ENCODE measurements around the gene PEX11A.

Gene PEX11A

DNA sequence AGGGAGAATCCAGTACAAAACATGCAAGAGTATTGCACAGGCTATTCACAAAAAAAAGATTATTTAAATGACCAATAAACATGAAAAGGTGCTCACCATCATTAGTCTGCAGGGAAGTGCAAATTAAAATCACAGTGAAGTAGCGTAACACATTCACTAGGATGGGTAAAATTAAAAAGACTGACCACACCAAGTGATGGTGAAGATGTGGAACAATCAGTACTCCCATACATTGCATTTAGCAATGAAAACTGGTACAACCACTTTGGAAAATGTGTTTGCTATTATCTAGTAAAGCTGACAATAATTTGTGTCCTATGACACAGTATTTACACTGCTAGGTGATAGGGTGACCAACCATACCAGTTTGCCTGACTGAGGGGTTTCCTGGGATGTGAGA, 34.1 kb upstream of the PEX11A start:
- Histone ChIP-seq H3K9ac (ENCODE audit: insufficient read length, low read depth) (no peak overlapping the region), H3K4me3 (ENCODE audit: insufficient read length, low read depth) (no peak overlapping the region), H3K36me3 (ENCODE audit: insufficient read depth, insufficient read length, low read length) (no peaks in the 10 kb centered on the region), H3K4me1 (ENCODE audit: insufficient read depth, insufficient read length) (no peaks in the 10 kb centered on the region), H3K27me3 (ENCODE audit: insufficient read depth, insufficient read length) (no peaks in the 10 kb centered on the region), H3K9me3 (ENCODE audit: insufficient read depth, low read length) (peaks cover 9% of the 10 kb centered on the region; the same call in 1 of the 2 replicates)
- DNase-seq (ENCODE audit: low read depth, low spot score), result no peak
- no peak for TF ChIP-seq YY1 (IDR thresholded peaks at IDR 0.05; ENCODE audit: insufficient read depth, insufficient read length)
- no peak for TF ChIP-seq ZNF274 (IDR thresholded peaks at IDR 0.05; ENCODE audit: low read depth, low read length)
- no peak for TF ChIP-seq SUZ12 (IDR thresholded peaks at IDR 0.05; ENCODE audit: extremely low read depth, insufficient read depth, insufficient read length)

DNA sequence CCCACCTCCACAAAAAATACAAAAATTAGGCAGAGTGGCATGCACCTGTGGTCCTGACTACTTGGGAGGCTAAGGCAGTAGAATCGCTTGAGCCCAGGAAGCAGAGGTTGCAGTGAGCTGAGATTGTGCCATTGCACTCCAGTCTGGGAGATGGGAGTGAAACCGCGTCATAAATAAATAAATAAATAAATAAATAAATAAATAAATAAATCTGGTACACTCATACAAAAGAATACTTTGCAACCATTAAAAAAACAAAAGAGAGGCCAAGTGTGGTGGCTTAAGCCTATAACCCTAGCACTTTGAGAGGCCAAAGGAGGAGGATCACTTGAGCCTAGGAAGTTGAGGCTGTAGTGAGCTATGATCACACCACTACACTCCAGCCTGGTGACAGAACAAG, 32.5 kb upstream of the PEX11A start:
- Histone ChIP-seq H3K9me3 (ENCODE audit: insufficient read depth, low read length) (peaks cover 9% of the 10 kb centered on the region; the same call in 1 of the 2 replicates), H3K27me3 (ENCODE audit: insufficient read depth, insufficient read length) (no peaks in the 10 kb centered on the region), H3K4me1 (ENCODE audit: insufficient read depth, insufficient read length) (no peaks in the 10 kb centered on the region), H3K9ac (ENCODE audit: insufficient read length, low read depth) (no peak overlapping the region), H3K36me3 (ENCODE audit: insufficient read depth, insufficient read length, low read length) (no peaks in the 10 kb centered on the region), H3K4me3 (ENCODE audit: insufficient read length, low read depth) (no peak overlapping the region)
- no peak for DNase-seq (ENCODE audit: low read depth, low spot score)
- no peak for TF ChIP-seq ZNF274 (IDR thresholded peaks at IDR 0.05; ENCODE audit: low read depth, low read length)
- TF ChIP-seq YY1 (IDR thresholded peaks at IDR 0.05; ENCODE audit: insufficient read depth, insufficient read length), result no peak
- no peak for TF ChIP-seq SUZ12 (IDR thresholded peaks at IDR 0.05; ENCODE audit: extremely low read depth, insufficient read depth, insufficient read length)

- no peak for DNase-seq (ENCODE audit: low read depth, low spot score)
- Histone ChIP-seq H3K4me1 (ENCODE audit: insufficient read depth, insufficient read length) (no peaks in the 10 kb centered on the region), H3K9me3 (ENCODE audit: insufficient read depth, low read length) (no peaks in the 10 kb centered on the region), H3K4me3 (ENCODE audit: insufficient read length, low read depth) (no peak overlapping the region), H3K36me3 (ENCODE audit: insufficient read depth, insufficient read length, low read length) (no peaks in the 10 kb centered on the region), H3K27me3 (ENCODE audit: insufficient read depth, insufficient read length) (no peaks in the 10 kb centered on the region), H3K9ac (ENCODE audit: insufficient read length, low read depth) (no peak overlapping the region)
- TF ChIP-seq ZNF274 (IDR thresholded peaks at IDR 0.05; ENCODE audit: low read depth, low read length) (no peak), YY1 (IDR thresholded peaks at IDR 0.05; ENCODE audit: insufficient read depth, insufficient read length) (no peak), SUZ12 (IDR thresholded peaks at IDR 0.05; ENCODE audit: extremely low read depth, insufficient read depth, insufficient read length) (no peak)
Observed at GRCh38 chr15:89714775-89715174, 24.2 kb upstream of the PEX11A start.

DNA sequence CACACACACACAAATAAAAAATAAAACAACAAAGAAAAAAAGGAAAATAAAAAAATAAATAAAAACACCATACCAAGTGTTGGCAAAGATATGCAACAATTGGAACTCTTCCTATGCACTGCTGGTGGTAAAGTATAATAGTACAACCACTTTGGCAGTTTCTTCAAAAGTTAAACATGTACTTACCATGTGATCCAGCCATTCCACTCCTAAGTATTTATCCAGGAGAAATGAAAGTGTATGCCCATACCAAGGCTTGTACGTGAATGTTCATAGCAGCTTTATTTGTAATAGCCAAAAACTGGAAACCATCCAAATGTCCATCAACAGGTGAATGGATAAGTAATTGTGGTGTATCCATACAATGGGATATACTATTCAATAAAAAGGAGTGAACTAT, 17.0 kb upstream of the PEX11A start:
- no peaks in the 10 kb centered on the region for H3K4me1 ChIP-seq (ENCODE audit: insufficient read depth, insufficient read length)
- no peak overlapping the region for H3K9ac ChIP-seq (ENCODE audit: insufficient read length, low read depth)
- DNase-seq (ENCODE audit: low read depth, low spot score), result no peak
- H3K36me3 ChIP-seq (ENCODE audit: insufficient read depth, insufficient read length, low read length), result no peaks in the 10 kb centered on the region
- TF ChIP-seq SUZ12 (IDR thresholded peaks at IDR 0.05; ENCODE audit: extremely low read depth, insufficient read depth, insufficient read length), result no peak
- TF ChIP-seq ZNF274 (IDR thresholded peaks at IDR 0.05; ENCODE audit: low read depth, low read length), result no peak
- TF ChIP-seq YY1 (IDR thresholded peaks at IDR 0.05; ENCODE audit: insufficient read depth, insufficient read length), result no peak
- H3K9me3 ChIP-seq (ENCODE audit: insufficient read depth, low read length), result no peaks in the 10 kb centered on the region
- no peaks in the 10 kb centered on the region for H3K27me3 ChIP-seq (ENCODE audit: insufficient read depth, insufficient read length)
- H3K4me3 ChIP-seq (ENCODE audit: insufficient read length, low read depth), result no peak overlapping the region

GRCh38 chr15:89704411-89704810, 13.9 kb upstream of the PEX11A start:
- TF ChIP-seq ZNF274 (IDR thresholded peaks at IDR 0.05; ENCODE audit: low read depth, low read length) (no peak), SUZ12 (IDR thresholded peaks at IDR 0.05; ENCODE audit: extremely low read depth, insufficient read depth, insufficient read length) (no peak), YY1 (IDR thresholded peaks at IDR 0.05; ENCODE audit: insufficient read depth, insufficient read length) (no peak)
- DNase-seq (ENCODE audit: low read depth, low spot score), result no peak
- Histone ChIP-seq H3K9ac (ENCODE audit: insufficient read length, low read depth) (no peak overlapping the region), H3K36me3 (ENCODE audit: insufficient read depth, insufficient read length, low read length) (no peaks in the 10 kb centered on the region), H3K4me1 (ENCODE audit: insufficient read depth, insufficient read length) (no peaks in the 10 kb centered on the region), H3K4me3 (ENCODE audit: insufficient read length, low read depth) (no peak overlapping the region), H3K27me3 (ENCODE audit: insufficient read depth, insufficient read length) (no peaks in the 10 kb centered on the region), H3K9me3 (ENCODE audit: insufficient read depth, low read length) (no peaks in the 10 kb centered on the region)

GRCh38 chr15:89695198-89695597, 4.6 kb upstream of the PEX11A start:
- Histone ChIP-seq H3K36me3 (ENCODE audit: insufficient read depth, insufficient read length, low read length) (no peaks in the 10 kb centered on the region), H3K4me1 (ENCODE audit: insufficient read depth, insufficient read length) (no peaks in the 10 kb centered on the region), H3K9me3 (ENCODE audit: insufficient read depth, low read length) (no peaks in the 10 kb centered on the region), H3K27me3 (ENCODE audit: insufficient read depth, insufficient read length) (peaks cover 7% of the 10 kb centered on the region), H3K9ac (ENCODE audit: insufficient read length, low read depth) (no peak overlapping the region), H3K4me3 (ENCODE audit: insufficient read length, low read depth) (no peak overlapping the region)
- DNase-seq (ENCODE audit: low read depth, low spot score), result no peak
- no peak for TF ChIP-seq YY1 (IDR thresholded peaks at IDR 0.05; ENCODE audit: insufficient read depth, insufficient read length)
- no peak for TF ChIP-seq SUZ12 (IDR thresholded peaks at IDR 0.05; ENCODE audit: extremely low read depth, insufficient read depth, insufficient read length)
- no peak for TF ChIP-seq ZNF274 (IDR thresholded peaks at IDR 0.05; ENCODE audit: low read depth, low read length)

DNA sequence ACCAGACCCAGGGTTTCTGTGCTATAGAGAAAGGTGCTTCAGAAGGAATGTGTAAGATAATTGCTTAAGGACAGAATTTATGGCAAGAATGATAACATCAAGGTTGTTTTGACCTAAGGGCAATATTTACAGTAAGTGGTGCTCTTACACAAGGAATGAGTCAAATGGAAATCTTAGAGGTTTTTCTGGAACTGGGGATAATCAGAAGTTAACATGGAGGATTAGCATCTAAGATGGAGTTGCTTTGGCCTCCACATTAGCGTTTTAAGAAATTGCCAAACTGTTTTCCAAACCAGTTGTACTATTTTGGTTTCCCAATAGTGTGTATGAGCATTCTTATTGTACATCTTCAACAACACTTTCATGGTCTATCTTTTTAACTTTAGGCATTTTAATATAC, 3.1 kb upstream of the PEX11A start:
- no peaks in the 10 kb centered on the region for H3K36me3 ChIP-seq (ENCODE audit: insufficient read depth, insufficient read length, low read length)
- H3K9ac ChIP-seq (ENCODE audit: insufficient read length, low read depth), result no peak overlapping the region
- TF ChIP-seq YY1 (IDR thresholded peaks at IDR 0.05; ENCODE audit: insufficient read depth, insufficient read length) (no peak), ZNF274 (IDR thresholded peaks at IDR 0.05; ENCODE audit: low read depth, low read length) (no peak), SUZ12 (IDR thresholded peaks at IDR 0.05; ENCODE audit: extremely low read depth, insufficient read depth, insufficient read length) (no peak)
- DNase-seq (ENCODE audit: low read depth, low spot score), result no peak
- peaks cover 18% of the 10 kb centered on the region for H3K27me3 ChIP-seq (ENCODE audit: insufficient read depth, insufficient read length)
- H3K4me1 ChIP-seq (ENCODE audit: insufficient read depth, insufficient read length), result no peaks in the 10 kb centered on the region
- H3K4me3 ChIP-seq (ENCODE audit: insufficient read length, low read depth), result no peak overlapping the region
- H3K9me3 ChIP-seq (ENCODE audit: insufficient read depth, low read length), result no peaks in the 10 kb centered on the region

Data from NT2/D1 (cell line).